NCI-H2081 treated with DMSO at 0.1 percent for 48 hours (cell line): ENCODE measurements around the gene ANKRD13B.

Source experiments
- DNase-seq: peaks from one replicate; lab custom pipeline; 2025; lab: John Stamatoyannopoulos, UW

ANKRD13B gene

GRCh38 chr17:29594519-29595090 is 1.7 kb downstream of the ANKRD13B start:
- no peak for DNase-seq

GRCh38 chr17:29595107-29595942 is 2.4 kb downstream of the ANKRD13B start:
- DNase-seq: no peak

GRCh38 chr17:29595943-29596774 is 3.2 kb downstream of the ANKRD13B start:
- DNase-seq: no peak

GRCh38 chr17:29596811-29597210 is 3.9 kb downstream of the ANKRD13B start:
- no peak for DNase-seq

GRCh38 chr17:29597361-29598172 is 4.6 kb downstream of the ANKRD13B start:
- DNase-seq: no peak

GRCh38 chr17:29603109-29603674 is 10.3 kb downstream of the ANKRD13B start:
- no peak for DNase-seq

- no peak for DNase-seq
Observed at GRCh38 chr17:29607557-29608195, 14.7 kb downstream of the ANKRD13B start.

- no peak for DNase-seq
Observed at GRCh38 chr17:29608986-29609385, 16.1 kb downstream of the ANKRD13B start.

- DNase-seq: no peak
Observed at GRCh38 chr17:29610395-29610794, 17.5 kb downstream of the ANKRD13B start.

GRCh38 chr17:29611351-29612093 is 18.6 kb downstream of the ANKRD13B start:
- no peak for DNase-seq

GRCh38 chr17:29612094-29612403 is 19.1 kb downstream of the ANKRD13B start:
- DNase-seq: no peak

- DNase-seq: no peak
Observed at GRCh38 chr17:29612404-29613280, 19.7 kb downstream of the ANKRD13B start.

GRCh38 chr17:29613352-29613837 is 20.5 kb downstream of the ANKRD13B start:
- no peak for DNase-seq

GRCh38 chr17:29613856-29614255 is 20.9 kb downstream of the ANKRD13B start:
- no peak for DNase-seq

- DNase-seq: no peak
Observed at GRCh38 chr17:29614349-29615047, 21.6 kb downstream of the ANKRD13B start.

- no peak for DNase-seq
Observed at GRCh38 chr17:29615048-29615385, 22.1 kb downstream of the ANKRD13B start.

- DNase-seq: peak; percentile 12
Observed at GRCh38 chr17:29615492-29616299, 22.8 kb downstream of the ANKRD13B start.
